GM10248 (cell line): ENCODE measurements around the gene KCTD14.
"Not testable (repeated sequence)": the region's sequence is repeated elsewhere in the genome, so short reads cannot be mapped to it uniquely, and the experiment has no call there.

Experiments used
- CTCF ChIA-PET: fragments of 300-600 bp; sonication (Branson Sonifier 250); formaldehyde crosslinking; extraction: SDS; loops from one replicate; lab custom pipeline; 2021; ENCODE audit warnings: antibody characterized with exemption; lab: Yijun Ruan, JAX
- POLR2A ChIA-PET: fragments of 350-650 bp; sonication (Branson Sonifier 250); formaldehyde crosslinking; extraction: SDS; loops from one replicate; lab custom pipeline; 2020; ENCODE audit warnings: antibody characterized with exemption; lab: Yijun Ruan, JAX
- DNase-seq: peaks from one replicate; pipeline ENCODE4 v3.0.0; 2012; ENCODE audit errors: extremely low spot score
- TF ChIP-seq, protein P1 (sequence below): IDR thresholded peaks from 2 replicates; pipeline ENCODE4 v1.5.1; 2012; ENCODE audit warnings: mild to moderate bottlenecking, low read depth; ENCODE audit errors: extremely low read depth, missing control alignments, control extremely low read depth

The KCTD14 gene

DNA sequence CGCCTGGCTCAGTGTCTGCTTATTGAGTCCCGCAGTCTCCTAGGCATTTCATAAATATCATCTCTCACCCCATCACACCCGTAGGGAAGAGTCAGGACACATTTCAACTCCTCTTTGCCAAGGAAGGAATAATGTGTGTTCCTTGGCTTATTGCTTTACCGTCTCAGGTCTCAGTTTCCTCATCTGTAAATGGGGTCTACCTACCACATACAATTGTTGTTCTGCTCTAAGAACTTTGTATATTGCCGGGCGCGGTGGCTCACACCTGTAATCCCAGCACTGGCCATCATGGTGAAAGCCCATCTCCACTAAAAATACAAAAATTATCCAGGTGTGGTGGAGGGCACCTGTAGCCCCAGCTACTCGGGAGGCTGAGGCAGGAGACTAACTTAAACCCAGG, 37.5 kb upstream of the KCTD14 start:
- CTCF ChIA-PET, result interaction anchor here (1.3 to 1.9 kb wide), 3 partner anchors 13 to 19 kb away, joined by 3 to 7 read pairs (median 5); partner anchors contain the start of gene NDUFC2
- POLR2A ChIA-PET, result interaction anchor here (0.7 kb wide), 1 partner anchor 12 kb away, joined by 8 read pairs; no protein-coding TSS in a partner anchor
- TF ChIP-seq, protein P1, sequence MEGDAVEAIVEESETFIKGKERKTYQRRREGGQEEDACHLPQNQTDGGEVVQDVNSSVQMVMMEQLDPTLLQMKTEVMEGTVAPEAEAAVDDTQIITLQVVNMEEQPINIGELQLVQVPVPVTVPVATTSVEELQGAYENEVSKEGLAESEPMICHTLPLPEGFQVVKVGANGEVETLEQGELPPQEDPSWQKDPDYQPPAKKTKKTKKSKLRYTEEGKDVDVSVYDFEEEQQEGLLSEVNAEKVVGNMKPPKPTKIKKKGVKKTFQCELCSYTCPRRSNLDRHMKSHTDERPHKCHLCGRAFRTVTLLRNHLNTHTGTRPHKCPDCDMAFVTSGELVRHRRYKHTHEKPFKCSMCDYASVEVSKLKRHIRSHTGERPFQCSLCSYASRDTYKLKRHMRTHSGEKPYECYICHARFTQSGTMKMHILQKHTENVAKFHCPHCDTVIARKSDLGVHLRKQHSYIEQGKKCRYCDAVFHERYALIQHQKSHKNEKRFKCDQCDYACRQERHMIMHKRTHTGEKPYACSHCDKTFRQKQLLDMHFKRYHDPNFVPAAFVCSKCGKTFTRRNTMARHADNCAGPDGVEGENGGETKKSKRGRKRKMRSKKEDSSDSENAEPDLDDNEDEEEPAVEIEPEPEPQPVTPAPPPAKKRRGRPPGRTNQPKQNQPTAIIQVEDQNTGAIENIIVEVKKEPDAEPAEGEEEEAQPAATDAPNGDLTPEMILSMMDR, result no peak

DNA sequence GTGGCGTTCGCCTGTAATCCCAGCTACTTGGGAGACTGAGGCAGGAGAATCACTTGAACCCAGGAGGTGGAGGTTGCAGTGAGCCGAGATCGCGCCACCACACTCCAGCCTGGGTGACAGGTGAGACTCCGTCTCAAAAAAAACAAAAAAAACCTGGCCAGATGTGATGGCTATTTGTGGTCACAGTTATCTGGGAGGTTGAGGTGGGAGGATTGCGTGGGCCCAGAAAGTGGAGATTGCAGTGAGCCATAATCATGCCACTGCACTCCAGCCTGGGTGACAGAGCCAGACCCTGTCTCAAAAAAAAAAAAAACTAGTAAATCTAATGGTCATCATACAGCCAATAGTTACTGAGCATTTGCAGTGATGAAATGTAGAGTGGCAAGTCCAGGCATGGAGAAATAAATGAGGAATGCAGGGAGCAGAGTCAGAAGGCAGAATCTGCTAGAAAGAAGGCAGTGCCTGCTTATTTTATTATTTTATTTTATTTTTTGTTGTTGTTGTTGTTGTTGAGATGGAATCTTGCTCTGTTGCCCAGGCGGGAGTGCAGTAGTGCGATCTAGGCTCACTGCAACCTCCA, 36.8 kb upstream of the KCTD14 start:
- CTCF ChIA-PET, result interaction anchor here (1.1 to 1.7 kb wide), 4 partner anchors 14 to 20 kb away, joined by 3 to 5 read pairs (median 3); partner anchors contain the start of gene NDUFC2
- DNase-seq, POLR2A ChIA-PET: not testable (repeated sequence)

More for the DNA sequence above, 37.5 kb upstream of the KCTD14 start:
- no peak for DNase-seq

DNA sequence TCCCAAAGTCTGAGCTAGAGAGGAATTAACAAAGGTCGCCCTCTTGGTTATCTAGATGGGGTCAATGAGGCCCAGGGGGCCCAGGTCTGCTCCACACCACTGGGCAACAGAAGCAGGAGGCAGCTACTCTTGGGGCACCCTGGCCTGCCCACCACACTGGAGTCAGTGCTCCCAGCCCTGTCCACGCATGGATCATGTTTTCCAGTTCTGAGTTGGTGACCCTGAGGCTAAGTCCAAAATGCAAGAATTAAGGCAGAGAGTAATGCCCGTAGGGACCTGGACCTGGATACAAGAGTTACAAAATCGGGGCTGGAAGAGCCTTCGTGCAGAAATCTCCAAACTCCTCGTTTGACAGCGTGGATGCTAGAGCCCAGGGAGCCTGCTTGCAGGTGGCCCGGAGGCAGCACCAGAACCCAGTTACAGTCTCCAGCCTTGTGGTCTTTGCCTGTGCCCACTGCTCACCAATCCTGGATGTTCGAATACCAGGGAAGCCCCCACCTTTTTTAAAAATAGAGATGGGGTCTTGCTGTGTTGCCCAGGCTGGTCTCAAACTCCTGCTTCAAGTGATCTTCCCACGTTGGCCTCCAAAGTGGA, 34.5 kb upstream of the KCTD14 start:
- no peak for DNase-seq
- TF ChIP-seq, protein P1, result no peak
- ChIA-PET CTCF (interaction anchor here (6.4 kb wide), 1 partner anchor 13 kb away, joined by 50 read pairs; no protein-coding TSS in a partner anchor), POLR2A (no interaction called here)

DNA sequence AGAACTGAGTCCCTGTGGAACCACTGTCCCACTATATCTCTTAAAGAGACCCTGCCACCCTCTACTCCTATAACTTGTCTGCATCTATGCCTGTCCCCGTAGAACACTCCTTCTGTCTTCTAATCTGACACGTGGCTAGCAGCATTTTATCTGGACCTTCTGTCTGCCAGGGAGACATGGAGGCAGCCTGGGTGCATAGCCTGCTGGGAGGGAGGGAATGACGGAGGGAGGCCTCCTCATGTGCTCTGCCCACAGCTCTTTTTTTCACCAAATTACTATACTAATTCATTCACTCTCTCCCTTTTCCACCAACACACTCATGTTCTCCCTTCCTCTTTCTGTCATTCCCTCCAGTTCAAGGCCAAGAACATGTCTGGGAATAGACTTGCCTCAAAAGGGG, 33.0 kb upstream of the KCTD14 start:
- TF ChIP-seq, protein P1, result no peak
- POLR2A ChIA-PET, result no interaction called here
- no peak for DNase-seq
- CTCF ChIA-PET, result interaction anchor here (1.5 to 6.4 kb wide), 2 partner anchors 12 to 16 kb away, joined by 5 to 50 read pairs; no protein-coding TSS in a partner anchor

DNA sequence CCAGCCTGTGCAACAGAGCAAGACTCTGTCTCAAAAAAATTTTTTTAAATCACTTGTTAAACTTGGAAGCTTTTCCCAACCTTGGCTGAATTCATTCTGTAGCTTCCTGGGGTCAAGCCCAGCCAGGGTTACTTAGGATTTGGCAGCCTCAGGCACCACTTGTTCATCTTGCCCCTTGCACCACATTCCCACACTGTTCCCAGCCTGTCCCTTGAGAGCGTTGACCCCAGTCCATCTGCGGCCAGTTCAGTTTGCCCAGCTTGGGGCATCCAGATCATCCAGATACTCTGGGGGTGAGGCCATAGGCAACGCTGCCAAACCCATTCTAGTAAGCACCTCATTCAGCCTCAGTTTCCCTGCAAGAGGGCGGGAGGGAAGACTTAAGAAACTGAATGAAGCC, 31.9 kb upstream of the KCTD14 start:
- TF ChIP-seq, protein P1, result no peak
- no peak for DNase-seq
- ChIA-PET POLR2A (no interaction called here), CTCF (interaction anchor here (1.5 to 6.4 kb wide), 2 partner anchors 11 to 15 kb away, joined by 5 to 50 read pairs; no protein-coding TSS in a partner anchor)

DNA sequence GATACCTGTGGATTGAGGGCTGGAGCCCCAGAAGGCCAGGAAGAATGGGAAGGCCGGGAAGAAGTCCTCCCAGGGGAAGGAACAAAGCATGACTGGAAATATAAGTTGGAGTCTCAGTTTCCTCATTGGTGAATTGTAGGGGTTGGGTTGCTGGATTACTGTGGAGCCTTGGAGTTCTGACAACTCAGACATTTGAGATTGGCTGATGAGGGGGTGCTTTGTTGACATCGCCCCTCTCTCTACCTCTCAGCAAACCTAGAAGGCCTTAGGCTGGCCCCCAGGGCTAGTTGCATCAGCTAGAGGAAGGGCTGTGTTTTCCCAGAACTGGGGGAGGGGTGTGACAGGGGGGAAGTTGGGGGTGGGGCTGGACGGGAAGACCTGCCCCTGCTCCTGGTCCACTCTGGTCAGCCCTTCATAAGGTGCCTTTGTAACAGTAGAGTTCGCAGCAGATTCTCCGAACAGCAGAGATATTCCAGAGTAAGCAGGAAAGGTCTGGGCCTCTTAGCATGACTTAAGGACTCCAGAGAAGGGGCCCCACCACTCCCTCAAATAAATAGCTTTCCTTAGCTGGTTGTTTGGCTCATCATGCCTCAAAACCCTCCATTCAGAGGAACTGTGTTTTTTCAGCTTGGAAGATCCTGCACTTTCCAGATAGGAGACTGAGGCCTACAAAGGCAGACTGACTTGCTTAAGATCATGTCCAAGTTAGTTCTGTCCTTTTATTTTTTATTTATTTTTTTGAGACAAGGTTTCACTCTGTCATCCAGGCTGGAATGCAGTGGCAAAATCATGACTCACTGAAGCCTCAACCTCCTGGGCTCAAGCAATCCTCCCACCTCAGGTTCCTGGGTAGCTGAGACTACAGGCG, 28.1 kb upstream of the KCTD14 start:
- no peak for DNase-seq
- ChIA-PET CTCF (no interaction called here), POLR2A (interaction anchor here (1.1 to 1.2 kb wide), 2 partner anchors 17 to 57 kb away, joined by 3 to 4 read pairs; partner anchors contain the start of gene INTS4)
- TF ChIP-seq, protein P1, result no peak
